A549 (cell line): ENCODE data around the gene TBC1D23. TPM values are rescaled to one million over a fixed set of nuclear protein-coding genes. Genes with fewer than 3 reads are reported as not detected.
A peak's percentile ranks its signal among the peaks of the same experiment; 100 is the strongest.

Source experiments
- ATAC-seq, 2 experiments: fragments of 200-7000 bp in 1 of 2; fragments of >200 bp in 1 of 2; cut with Nextera tagmentation in 1 of 2; cut with Tn5 transposase in 1 of 2; 3 replicates each; pipeline versions ENCODE4 v1.8.0 to v1.9.1; 2018 to 2020; ENCODE audit warnings: mild to moderate bottlenecking in 1 of 2, moderate library complexity in 1 of 2
- CTCF ChIA-PET: fragments of 300-600 bp; sonication (Branson Sonifier 250); formaldehyde crosslinking; extraction: SDS; loops from one replicate; lab custom pipeline; 2021; ENCODE audit warnings: antibody characterized with exemption, inconsistent platforms; lab: Yijun Ruan, JAX
- POLR2A ChIA-PET: fragments of 350-600 bp; formaldehyde crosslinking; extraction: SDS; loops from one replicate; lab custom pipeline; 2021; ENCODE audit warnings: antibody characterized with exemption, inconsistent platforms; lab: Yijun Ruan, JAX
- DNase-seq, 2 experiments: peaks; one replicate each; pipeline versions ENCODE4 v3.0.0 to v3.0.0-alpha.2; 2011 to 2016; ENCODE audit warnings: low read depth in 1 of 2, low spot score in 1 of 2
- FAIRE-seq: peaks from 2 replicates; lab custom pipeline; 2011; peaks lifted over from hg19 to GRCh38; lab: Jason Lieb, UNC
- H3K27ac ChIP-seq, 2 experiments: fragments of >200 bp; sonication (Bioruptor Twin); formaldehyde crosslinking; 3 replicates each; pipeline ENCODE4 v1.5.1; 2016 to 2017
- H3K4me1 ChIP-seq: fragments of >200 bp; sonication (Bioruptor Twin); formaldehyde crosslinking; 3 replicates; pipeline ENCODE4 v1.6.1; 2016
- H3K4me2 ChIP-seq: fragments of >200 bp; sonication (Bioruptor Twin); formaldehyde crosslinking; 3 replicates; pipeline ENCODE4 v1.6.1; 2016
- H3K4me3 ChIP-seq: fragments of >200 bp; sonication (Bioruptor Twin); formaldehyde crosslinking; 3 replicates; pipeline ENCODE4 v1.5.1; 2016
- H3K9me3 ChIP-seq: fragments of >200 bp; sonication (Bioruptor Twin); formaldehyde crosslinking; 3 replicates; pipeline ENCODE4 v1.6.1; 2016
- BCL3 ChIP-seq: fragments of >200 bp; sonication (Bioruptor Twin); formaldehyde crosslinking; IDR thresholded peaks from 3 replicates; pipeline ENCODE4 v1.6.1; 2016
- CHD4 ChIP-seq: fragments of 200-600 bp; sonication (generic); IDR thresholded peaks from 2 replicates; pipeline ENCODE4 v1.6.1; 2016; ENCODE audit warnings: antibody characterized with exemption, mild to moderate bottlenecking, borderline replicate concordance
- CTCF ChIP-seq: fragments of >200 bp; sonication (Bioruptor Twin); formaldehyde crosslinking; IDR thresholded peaks from 3 replicates; pipeline ENCODE4 v1.5.1; 2016
- EHMT2 ChIP-seq: fragments of 200-600 bp; sonication (generic); IDR thresholded peaks from 2 replicates; pipeline ENCODE4 v1.6.1; 2016; ENCODE audit warnings: antibody characterized with exemption, low read depth, mild to moderate bottlenecking, moderate library complexity
- EP300 ChIP-seq, 2 experiments: fragments of >200 bp; sonication (Bioruptor Twin); formaldehyde crosslinking; IDR thresholded peaks; 2 replicates in 1 of 2; 3 replicates in 1 of 2; pipeline ENCODE4 v1.6.1; 2016 to 2017
- FOSB ChIP-seq: fragments of 250-450 bp; sonication (Bioruptor Pico); IDR thresholded peaks from 2 replicates; pipeline ENCODE4 v1.5.0; 2020; ENCODE audit warnings: mild to moderate bottlenecking, moderate library complexity
- FOSL2 ChIP-seq, 2 experiments: fragments of 450-650 bp in 1 of 2; fragments of >200 bp in 1 of 2; sonication (Bioruptor Twin) in 1 of 2; formaldehyde crosslinking; IDR thresholded peaks; 2 replicates each; pipeline versions ENCODE4 v1.5.0 to v1.6.1; 2016 to 2020; ENCODE audit warnings: mild to moderate bottlenecking in 1 of 2, moderate library complexity in 1 of 2
- HOXB5 ChIP-seq: fragments of 250-450 bp; sonication (Bioruptor Pico); IDR thresholded peaks from 2 replicates; pipeline ENCODE4 v1.5.0; 2020; ENCODE audit warnings: mild to moderate bottlenecking, moderate library complexity
- JUNB ChIP-seq: fragments of >200 bp; sonication (Bioruptor Twin); formaldehyde crosslinking; IDR thresholded peaks from 2 replicates; pipeline ENCODE4 v1.6.1; 2016
- KDM1A ChIP-seq: fragments of 200-600 bp; sonication (generic); IDR thresholded peaks from 2 replicates; pipeline ENCODE4 v1.6.1; 2016; ENCODE audit warnings: low read depth, mild to moderate bottlenecking
- KDM5A ChIP-seq: fragments of 200-600 bp; sonication (generic); IDR thresholded peaks from 2 replicates; pipeline ENCODE4 v1.6.1; 2016; ENCODE audit warnings: antibody characterized with exemption, mild to moderate bottlenecking
- MAX ChIP-seq: IDR thresholded peaks from 2 replicates; pipeline ENCODE4 v1.6.1; 2012
- MAZ ChIP-seq: fragments of 150-350 bp; IDR thresholded peaks from 2 replicates; pipeline ENCODE4 v1.6.1; 2014; ENCODE audit warnings: antibody characterized with exemption, low read depth, low read length, borderline replicate concordance
- PHF8 ChIP-seq: fragments of 200-600 bp; sonication (generic); IDR thresholded peaks from 2 replicates; pipeline ENCODE4 v1.6.1; 2016; ENCODE audit warnings: low read depth, mild to moderate bottlenecking, antibody characterized with exemption, moderate library complexity, borderline replicate concordance
- POLR2AphosphoS2 ChIP-seq: conservative IDR thresholded peaks from 2 replicates; pipeline ENCODE4 v1.6.1; 2012; ENCODE audit warnings: low read length, improper control_type of control experiment, inconsistent platforms
- RAD21 ChIP-seq, 2 experiments: fragments of >200 bp in 1 of 2; sonication (Bioruptor Twin) in 1 of 2; formaldehyde crosslinking in 1 of 2; IDR thresholded peaks in 1 of 2; conservative IDR thresholded peaks in 1 of 2; 2 replicates in 1 of 2; 3 replicates in 1 of 2; pipeline ENCODE4 v1.6.1; 2012 to 2018; ENCODE audit warnings: inconsistent platforms in 1 of 2
- SMC3 ChIP-seq: fragments of >200 bp; sonication (Bioruptor Twin); formaldehyde crosslinking; IDR thresholded peaks from 3 replicates; pipeline ENCODE4 v1.6.1; 2018; ENCODE audit warnings: inconsistent platforms
- ZSCAN20 ChIP-seq: fragments of 250-450 bp; sonication (Bioruptor Pico); IDR thresholded peaks from 2 replicates; pipeline ENCODE4 v1.8.0; 2022; ENCODE audit warnings: mild to moderate bottlenecking, moderate library complexity
- WGBS: methylation state at CpG from one replicate; pipeline ENCODE4 v1.1.6; 2017; ENCODE audit errors: missing lambda C conversion rate; 5-methylcytosine and 5-hydroxymethylcytosine counted together
- polyA plus RNA-seq, 4 experiments: library from polyadenylated mRNA; depleted of rRNA in 3 of 4; stranded (reverse); fragments of >200 nt; fragmentation: RNase III in 1 of 4; extraction: RNeasy Plus Mini Kit Qiagen cat#74134 plus additional on column Dnase treatment in 1 of 4; gene quantifications; 2 replicates in 3 of 4; 3 replicates in 1 of 4; pipeline ENCODE4 v1.2.3, GENCODE V29; 2011 to 2017

Gene TBC1D23
- polyA plus RNA-seq, 2 of the 4 experiments (the other 2 are of a cell fraction) = 14.5 to 29.4 TPM

GRCh38 chr3:100311011-100311410, 50.2 kb downstream of the TBC1D23 start:
- WGBS = 81% methylated on average over 2 of the region's 2 CpGs
- DNase-seq (no peak), FAIRE-seq (no peak), ATAC-seq (no peak)
- Histone ChIP-seq H3K9me3 (no peaks in the 10 kb centered on the region), H3K4me3 (no peak overlapping the region), H3K4me2 (no peak overlapping the region), H3K27ac (no peak overlapping the region), H3K4me1 (no peaks in the 10 kb centered on the region)
- ChIA-PET POLR2A (no interaction called here), CTCF (no interaction called here)
- TF ChIP-seq FOSB (no peak), PHF8 (no peak), HOXB5 (CRISPR knock-in tag) (no peak), POLR2AphosphoS2 (no peak), MAX (no peak), MAZ (no peak), CHD4 (no peak), EHMT2 (no peak), ZSCAN20 (CRISPR knock-in tag) (no peak), EP300 (IDR thresholded peaks at IDR 0.05) (no peak), KDM5A (no peak), JUNB (no peak), KDM1A (no peak), FOSL2 (IDR thresholded peaks at IDR 0.05) (no peak), FOSL2 (CRISPR knock-in tag; IDR thresholded peaks at IDR 0.05) (no peak), BCL3 (no peak), CTCF (no peak)

- FAIRE-seq = no peak
- ChIA-PET POLR2A (no interaction called here), CTCF (interaction anchor here (0.7 to 2.4 kb wide), 30 partner anchors 10 to 887 kb away, joined by 3 to 34 read pairs (median 4); partner anchors contain the start of genes NIT2, TFG and TOMM70)
- 28% methylated on average over 8 of the region's 8 CpGs for whole genome bisulfite sequencing
- no peaks in the 10 kb centered on the region for H3K9me3 ChIP-seq
- H3K4me3 ChIP-seq = no peak overlapping the region
- TF ChIP-seq SMC3 (peak; percentile 70), RAD21 (conservative IDR thresholded peaks at IDR 0.05 in 1 of 2, IDR thresholded peaks at IDR 0.05 in 1 of 2) (peak; percentile 74 to 79), EP300 (IDR thresholded peaks at IDR 0.05) (no peak), CTCF (peak; percentile 69)
- H3K4me2 ChIP-seq = peak overlapping the region; percentile 44; the same call in 2 of the 3 replicates
- peaks cover 3% of the 10 kb centered on the region; the same call in 1 of the 3 replicates for H3K4me1 ChIP-seq
- ATAC-seq = peak; percentile 64 to 90; a peak in 4 of 6 replicates
- H3K27ac ChIP-seq = peak overlapping the region in 1 of 2 experiments; percentile 53; a peak in 1 of 6 replicates
- DNase-seq = peak; percentile 25 to 71
These were observed 55.9 kb downstream of the TBC1D23 start for GRCh38 chr3:100316641-100317069.
